WI38 (cell line): ENCODE results near the gene SLAIN2.

Experiments
- H3K4me3 ChIP-seq: 2 replicates; pipeline ENCODE4 v1.5.1; 2011; ENCODE audit warnings: low read depth, mild to moderate bottlenecking, control low read depth, low read length
- TF ChIP-seq, protein P1 (sequence below): IDR thresholded peaks from 2 replicates; pipeline ENCODE4 v1.5.1; 2012; ENCODE audit warnings: low read depth, mild to moderate bottlenecking, control low read depth, low read length

Gene SLAIN2

DNA sequence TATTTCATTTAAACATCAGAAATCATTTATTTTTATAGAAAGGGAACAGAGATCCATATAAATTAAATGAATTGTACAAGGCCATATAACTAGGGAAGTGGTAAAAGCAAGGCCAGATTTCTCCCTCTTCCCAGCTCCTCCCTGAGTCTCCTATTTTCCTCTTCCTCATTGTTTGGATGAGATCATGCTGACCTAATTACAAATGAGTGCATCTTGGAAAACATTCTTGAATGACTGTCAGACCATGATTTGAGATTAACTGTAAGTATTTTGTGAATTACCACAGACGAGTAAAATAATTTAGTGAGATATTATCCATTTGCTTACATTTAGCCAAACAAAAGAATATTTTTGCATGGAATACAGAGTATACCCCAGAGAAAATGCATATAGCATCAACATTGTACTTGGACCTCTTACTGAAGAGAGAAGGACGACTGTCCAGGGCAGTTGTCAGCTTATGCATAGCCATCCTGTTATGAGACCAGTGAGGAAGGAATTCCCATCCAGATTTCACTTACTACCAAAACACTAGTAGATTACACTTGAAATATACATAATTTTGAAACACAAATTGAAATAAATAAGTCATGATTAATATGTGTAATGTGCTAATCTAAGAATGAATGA is 47.3 kb downstream of the SLAIN2 start:
- TF ChIP-seq, protein P1, sequence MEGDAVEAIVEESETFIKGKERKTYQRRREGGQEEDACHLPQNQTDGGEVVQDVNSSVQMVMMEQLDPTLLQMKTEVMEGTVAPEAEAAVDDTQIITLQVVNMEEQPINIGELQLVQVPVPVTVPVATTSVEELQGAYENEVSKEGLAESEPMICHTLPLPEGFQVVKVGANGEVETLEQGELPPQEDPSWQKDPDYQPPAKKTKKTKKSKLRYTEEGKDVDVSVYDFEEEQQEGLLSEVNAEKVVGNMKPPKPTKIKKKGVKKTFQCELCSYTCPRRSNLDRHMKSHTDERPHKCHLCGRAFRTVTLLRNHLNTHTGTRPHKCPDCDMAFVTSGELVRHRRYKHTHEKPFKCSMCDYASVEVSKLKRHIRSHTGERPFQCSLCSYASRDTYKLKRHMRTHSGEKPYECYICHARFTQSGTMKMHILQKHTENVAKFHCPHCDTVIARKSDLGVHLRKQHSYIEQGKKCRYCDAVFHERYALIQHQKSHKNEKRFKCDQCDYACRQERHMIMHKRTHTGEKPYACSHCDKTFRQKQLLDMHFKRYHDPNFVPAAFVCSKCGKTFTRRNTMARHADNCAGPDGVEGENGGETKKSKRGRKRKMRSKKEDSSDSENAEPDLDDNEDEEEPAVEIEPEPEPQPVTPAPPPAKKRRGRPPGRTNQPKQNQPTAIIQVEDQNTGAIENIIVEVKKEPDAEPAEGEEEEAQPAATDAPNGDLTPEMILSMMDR: no peak

DNA sequence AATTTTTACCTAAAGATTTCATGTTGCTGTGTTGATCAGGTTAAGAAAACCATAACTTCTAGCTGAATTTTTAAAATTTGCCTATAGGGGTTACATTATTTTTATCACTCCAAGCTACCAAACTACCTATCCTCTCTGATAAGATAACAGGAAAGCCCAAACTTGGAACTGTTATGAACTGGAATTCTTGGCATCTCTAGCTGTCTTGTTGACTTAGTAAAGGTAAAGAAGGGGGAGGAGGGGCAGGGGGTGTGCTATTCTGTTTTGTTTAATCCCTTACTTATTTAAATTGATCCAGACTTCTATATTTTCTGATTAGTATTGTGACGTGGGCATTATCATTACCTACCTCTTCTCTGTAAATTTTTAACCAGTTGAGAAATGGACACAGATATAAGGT is 54.7 kb downstream of the SLAIN2 start:
- TF ChIP-seq, protein P1: no peak
- H3K4me3 ChIP-seq: no peak overlapping the region

More for the DNA sequence above, 47.3 kb downstream of the SLAIN2 start:
- no peak overlapping the region for H3K4me3 ChIP-seq

DNA sequence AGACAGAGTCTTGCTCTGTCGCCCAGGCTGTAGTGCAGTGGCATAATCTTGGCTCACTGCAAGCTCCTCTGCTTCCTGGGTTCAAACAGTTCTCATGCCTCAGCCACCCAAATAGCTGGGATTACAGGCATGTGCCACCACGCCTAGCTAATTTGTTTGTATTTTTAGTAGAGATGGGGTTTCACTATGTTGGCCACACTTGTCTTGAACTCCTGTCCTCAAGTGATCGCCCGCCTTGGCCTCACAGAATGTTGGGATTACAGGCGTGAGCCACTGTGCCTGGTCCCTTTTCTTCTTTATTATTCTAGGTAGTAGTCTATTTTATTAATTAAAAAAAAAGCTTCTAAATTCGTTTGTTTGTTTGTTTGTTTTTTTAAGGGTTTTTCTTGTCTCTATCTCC is 59.1 kb downstream of the SLAIN2 start:
- TF ChIP-seq, protein P1: no peak
- H3K4me3 ChIP-seq: no peak overlapping the region

DNA sequence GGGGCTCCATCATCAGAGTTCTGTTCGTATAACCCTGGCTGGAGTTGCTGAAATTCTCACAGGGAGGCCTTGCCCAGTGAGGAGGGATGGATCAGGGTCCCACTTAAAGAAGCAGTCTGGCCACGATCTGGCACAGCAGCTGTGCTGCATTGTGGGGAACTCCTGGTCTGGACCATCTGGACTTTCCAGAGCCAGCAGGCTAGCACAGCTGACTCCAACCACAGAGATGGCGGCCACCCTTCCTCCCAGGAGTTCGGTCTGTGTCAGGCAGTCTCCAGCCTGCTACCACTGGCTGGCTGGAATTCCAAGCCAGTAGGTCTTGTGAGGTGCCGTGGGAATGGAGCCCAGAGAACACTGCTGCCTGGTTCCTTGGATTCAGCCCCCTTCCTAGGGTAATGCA is 62.0 kb downstream of the SLAIN2 start:
- TF ChIP-seq, protein P1: no peak

DNA sequence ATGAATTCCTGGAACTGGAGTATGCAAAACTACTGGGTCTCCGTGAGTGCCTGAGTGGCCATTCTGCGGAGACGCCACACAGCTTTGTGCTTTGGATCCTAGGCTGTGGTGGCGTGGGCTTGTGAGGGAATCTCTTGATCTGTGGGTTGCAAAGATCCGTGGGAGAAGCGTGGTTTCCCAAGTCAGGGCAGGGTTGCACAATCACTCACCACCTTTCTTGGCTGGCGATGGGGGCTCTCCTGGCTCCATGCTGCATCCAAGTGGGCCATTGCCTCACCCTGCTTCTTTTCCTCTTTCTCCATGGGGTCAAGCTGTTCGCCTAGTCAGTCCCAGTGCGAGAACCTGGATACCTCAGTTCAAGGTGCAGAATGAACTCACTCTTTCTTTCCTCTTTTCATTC is 62.5 kb downstream of the SLAIN2 start:
- H3K4me3 ChIP-seq: no peak overlapping the region

More for the DNA sequence above, 62.0 kb downstream of the SLAIN2 start:
- no peak overlapping the region for H3K4me3 ChIP-seq

DNA sequence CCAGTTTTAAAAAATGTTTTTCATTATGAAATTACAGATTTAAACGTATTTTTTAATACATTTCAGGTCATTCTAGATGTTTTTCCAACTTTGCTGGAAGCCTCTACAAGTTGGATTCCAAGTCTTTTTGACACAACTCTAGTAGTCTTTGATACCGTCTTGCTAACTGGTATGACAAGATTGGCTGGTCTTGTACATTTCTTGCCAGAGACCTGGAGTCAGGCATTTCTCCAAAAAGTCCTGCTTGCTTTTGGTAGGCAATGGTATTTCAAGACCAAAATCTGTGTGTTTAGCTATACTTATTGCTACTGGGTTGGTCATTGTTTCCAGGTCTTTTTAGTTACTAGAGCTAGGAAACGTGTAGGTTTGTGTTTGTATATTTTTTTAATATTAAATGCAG is 64.6 kb downstream of the SLAIN2 start:
- TF ChIP-seq, protein P1: no peak
- H3K4me3 ChIP-seq: no peak overlapping the region

More for the DNA sequence above, 62.5 kb downstream of the SLAIN2 start:
- TF ChIP-seq, protein P1: no peak

DNA sequence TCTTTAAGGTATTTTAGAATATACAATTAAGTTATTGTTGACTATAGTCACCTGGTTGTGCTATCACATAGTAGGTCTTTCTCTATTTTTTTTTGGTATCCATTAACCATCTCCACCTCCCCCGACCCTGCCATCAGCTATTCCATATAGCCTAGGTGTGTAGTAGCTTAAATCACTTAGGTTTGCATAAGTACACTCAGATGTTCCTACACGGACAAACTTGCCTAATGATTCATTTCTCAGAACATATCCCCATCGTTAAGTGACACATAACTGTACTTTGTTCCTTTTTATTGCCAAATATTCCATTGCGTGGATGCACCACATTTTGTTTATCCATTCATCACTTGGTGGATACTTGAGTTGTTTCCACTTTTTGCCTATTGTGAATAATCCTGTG is 67.9 kb downstream of the SLAIN2 start:
- no peak overlapping the region for H3K4me3 ChIP-seq
- TF ChIP-seq, protein P1: no peak
